CD4-positive, alpha-beta T cell treated with Interleukin-17A for 4 hours (primary cell): Measurements from ENCODE around the gene MATCAP1.

Experiments used
- DNase-seq: peaks from one replicate; pipeline ENCODE4 v3.0.0-alpha.2; 2020; ENCODE audit warnings: mixed read lengths

Gene MATCAP1

GRCh38 chr16:67155295-67156142, 28.2 kb downstream of the MATCAP1 start:
- DNase-seq: peak; percentile 86

DNA sequence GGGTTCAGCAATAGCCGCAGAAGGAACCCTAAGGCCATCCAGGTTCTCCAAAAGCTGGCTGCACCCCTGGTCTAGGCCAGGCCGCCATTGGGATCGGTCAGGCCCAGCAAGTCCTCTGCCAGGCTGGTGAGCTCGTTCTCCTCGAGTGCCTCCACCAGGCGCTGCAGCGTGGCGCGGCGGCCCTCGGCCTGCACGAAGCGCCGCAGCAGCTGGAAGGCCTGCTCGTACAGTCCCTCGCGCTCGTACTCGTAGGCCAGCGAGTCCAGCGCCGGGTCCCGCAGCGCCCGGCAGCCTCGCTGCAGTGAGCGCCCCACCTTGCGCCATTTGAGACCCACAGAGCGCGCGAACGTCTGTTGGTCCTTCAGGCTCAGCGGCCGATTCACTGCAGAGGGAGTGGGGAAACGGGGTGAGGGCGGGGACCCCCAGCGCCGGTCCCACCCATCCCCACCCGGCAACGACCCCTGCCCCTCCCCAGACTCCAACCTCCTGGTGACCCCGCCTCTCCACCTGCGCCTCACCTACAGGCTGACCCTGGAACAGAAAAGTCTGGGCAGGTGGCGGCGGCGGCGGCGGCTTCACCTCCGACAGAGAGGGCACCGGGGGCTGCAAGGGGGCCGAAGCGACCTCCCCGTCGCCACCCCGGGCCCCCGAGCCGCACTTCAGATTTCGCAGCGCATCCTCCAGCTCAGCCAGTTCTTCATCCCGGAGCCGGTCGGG, 29.0 kb downstream of the MATCAP1 start:
- no peak for DNase-seq

DNA sequence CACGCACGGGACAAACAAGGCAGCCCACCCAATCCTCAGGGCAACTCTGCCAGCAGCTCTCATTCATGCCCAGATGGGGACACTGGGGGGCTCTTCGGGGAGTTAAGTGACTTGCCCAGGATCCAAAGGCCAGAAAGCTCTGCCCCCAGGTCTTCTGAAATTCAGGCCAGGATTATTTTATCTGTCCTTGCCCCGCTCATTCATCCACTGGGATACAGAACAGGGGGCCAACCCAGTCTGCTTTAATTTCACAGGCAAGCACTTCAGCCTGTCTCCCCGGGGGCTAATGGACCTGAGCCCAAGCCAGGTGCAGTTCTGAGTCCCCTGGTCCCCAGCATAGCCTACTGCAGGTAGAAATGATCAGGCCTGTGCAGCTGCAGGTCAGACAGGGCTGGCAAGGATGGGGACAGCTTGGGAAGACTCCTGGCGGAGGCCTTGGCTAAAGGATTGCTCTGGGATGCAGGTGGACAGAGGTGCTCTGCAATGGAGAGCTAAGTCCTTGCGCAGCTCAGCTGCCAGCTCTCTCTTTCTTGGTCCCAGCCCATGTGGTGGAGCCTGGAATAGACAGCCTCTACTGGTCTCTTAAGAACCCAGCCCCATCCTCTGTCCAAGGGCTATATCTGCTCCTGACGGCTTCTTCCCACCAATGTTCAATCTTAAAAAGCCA, 32.2 kb downstream of the MATCAP1 start:
- no peak for DNase-seq

- DNase-seq: peak; percentile 56
Observed at GRCh38 chr16:67150833-67151396, 32.8 kb downstream of the MATCAP1 start, which contains the start of gene B3GNT9. TSS of gene B3GNT9 (minus strand) at chr16:67150998. CDS start at chr16:67150485, 513 bp downstream.

DNA sequence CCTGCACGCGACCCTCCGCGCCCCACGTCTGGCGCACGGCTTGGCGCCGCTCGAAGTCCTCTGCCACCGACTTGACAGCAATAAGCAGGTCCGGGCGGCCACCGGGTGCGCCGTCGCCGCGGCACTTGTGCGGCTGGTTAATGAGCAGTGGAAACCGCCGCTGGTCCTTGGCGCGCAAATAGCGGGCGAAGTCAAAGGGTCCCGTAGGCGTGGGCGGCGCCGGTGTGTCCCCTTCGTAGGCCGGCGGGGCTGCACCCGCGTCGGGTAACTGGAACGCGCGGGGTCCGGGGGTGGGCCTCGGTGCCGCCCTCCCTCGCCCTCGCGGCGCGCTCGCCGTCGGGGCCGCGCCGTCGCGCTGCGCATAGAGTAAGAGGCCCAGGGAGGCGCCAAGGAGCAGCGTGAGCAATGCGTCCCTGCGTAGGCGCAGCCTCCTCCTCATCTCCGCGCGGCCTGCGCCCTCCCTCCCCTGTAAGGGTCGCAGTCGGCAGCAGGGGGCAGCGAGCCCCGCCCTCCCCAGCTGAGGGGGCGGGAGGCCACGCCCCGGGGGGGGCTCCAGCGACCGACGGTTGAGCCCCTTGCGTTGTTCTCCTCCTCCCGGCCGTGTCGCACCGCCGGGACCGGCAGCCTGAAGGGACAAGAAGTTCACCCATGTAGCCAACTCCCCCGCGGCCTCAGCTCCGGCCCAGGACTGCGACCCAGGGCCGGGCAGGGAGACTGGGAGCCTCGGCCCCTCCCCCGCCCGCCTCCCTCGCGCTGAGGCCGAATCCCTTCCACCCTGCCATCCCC, 33.5 kb downstream of the MATCAP1 start:
- peak; percentile 53 for DNase-seq

DNA sequence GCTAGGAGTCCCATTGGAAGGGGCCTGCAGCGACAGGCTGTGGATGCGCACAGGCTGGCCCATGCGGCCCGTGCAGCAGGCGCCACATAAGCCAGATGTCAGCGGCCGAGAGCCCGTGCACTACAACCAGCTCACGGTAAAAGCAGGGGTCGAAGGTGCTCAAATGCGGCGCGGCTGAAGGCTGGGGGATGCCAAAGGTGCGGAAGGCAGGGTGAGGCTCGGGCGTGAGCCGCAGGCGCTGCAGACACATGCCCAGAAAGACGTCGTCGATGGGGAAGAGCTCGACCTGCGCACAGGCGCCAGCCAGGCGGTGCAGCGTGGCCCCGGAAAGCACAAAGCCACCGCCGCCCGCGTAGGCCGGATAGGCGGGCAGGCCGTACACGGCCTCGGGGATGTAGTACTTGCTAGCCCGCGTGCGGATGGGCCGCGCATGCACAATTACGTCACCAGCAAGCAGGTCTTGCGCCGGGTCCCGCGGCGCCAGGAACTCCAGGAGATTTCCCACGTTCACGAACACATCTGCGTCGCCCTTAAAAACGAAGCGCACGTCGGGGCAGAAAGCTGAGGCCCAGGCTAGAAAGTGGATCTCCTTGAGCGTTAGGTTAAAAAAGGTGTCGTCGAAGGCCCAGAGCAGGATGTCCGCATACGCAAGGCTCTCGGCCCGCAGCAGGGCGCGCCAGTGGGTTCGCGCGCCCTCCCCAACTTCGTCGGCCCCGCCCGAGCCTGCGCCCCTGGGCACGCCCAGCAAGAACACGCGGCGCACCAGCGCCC, 34.3 kb downstream of the MATCAP1 start:
- DNase-seq: no peak

GRCh38 chr16:67148656-67149275, 35.0 kb downstream of the MATCAP1 start:
- no peak for DNase-seq

DNA sequence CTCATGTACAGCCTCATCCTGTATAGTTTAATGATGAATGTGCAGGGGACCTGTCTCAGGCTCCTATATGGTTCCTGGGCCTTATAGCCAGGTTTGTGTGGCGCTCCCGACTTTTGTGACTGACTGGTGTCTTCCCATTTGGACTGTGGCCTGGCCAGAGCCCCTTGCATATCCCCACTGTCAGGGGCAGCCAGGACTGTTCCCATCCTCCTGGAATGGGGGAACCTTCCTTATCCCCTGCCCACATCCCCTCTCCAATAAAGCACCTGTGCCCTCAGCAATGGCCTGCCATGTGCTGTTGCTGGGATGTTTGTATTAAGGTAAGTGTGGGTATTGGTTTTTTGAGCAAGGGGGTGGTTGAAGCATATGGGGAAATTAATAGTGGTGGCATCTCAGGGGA, 35.5 kb downstream of the MATCAP1 start:
- no peak for DNase-seq

- no peak for DNase-seq
Observed at GRCh38 chr16:67147437-67148140, 36.2 kb downstream of the MATCAP1 start.

DNA sequence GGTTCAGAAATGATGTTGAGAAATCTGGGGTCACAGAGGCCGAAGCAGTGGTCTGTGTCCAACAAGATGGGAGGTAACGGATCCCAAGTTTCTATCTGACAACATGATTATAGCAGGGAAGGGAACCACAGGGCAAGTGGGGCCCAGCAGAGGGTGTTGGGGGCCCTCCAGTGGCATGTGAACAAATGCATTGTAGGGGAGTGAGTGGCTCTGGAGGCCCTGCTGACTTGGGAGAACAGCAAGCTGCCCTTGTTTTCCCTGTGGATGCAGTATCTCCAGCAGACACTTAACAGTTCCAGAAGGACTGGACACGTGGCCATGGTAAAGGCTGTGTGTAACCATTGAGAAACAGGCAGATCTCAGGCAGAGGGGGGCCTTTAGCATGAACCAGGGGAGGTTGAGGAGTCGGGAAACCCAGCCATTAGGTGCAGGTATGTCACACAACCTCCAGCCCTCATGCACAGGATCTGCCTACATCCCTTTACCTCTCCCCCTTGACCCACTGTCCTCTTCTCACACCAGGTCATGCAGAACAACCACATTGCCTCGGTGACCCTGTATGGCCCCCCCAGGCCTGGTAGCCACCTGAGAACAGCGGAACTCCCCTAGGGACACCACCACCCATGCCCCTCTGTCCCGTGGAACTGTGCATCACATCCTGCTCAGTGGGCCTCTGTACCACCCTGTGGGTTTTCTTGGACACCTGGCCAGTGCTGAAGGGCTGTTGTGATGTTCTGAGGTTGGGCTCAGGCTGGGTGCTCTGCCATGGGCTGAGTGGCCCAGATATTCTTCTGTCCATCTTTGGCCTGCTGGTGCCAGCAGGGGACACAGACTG, 37.0 kb downstream of the MATCAP1 start:
- no peak for DNase-seq

DNA sequence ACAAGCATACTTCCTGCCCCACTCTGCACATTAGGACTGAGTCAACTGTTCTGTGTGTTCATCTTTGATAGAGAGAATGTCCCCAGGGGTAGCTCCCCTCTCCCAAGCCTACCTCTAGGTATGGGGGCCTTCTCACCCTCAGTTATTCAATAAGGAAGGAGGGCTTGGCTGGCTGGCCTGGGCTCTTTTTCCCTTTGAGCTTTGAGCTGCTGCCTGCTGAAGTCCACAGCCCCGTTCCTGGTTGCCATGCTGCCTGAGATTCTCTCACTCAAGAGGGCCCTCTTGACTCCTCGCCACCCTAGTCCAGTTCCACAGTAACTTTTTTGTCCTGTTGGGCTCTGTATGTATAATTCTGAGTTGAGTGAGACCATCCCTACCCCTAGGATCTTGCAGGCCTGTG, 38.0 kb downstream of the MATCAP1 start:
- no peak for DNase-seq

- no peak for DNase-seq
Observed at GRCh38 chr16:67144943-67145342, 38.8 kb downstream of the MATCAP1 start.

GRCh38 chr16:67142342-67142741, 41.4 kb downstream of the MATCAP1 start:
- no peak for DNase-seq

DNA sequence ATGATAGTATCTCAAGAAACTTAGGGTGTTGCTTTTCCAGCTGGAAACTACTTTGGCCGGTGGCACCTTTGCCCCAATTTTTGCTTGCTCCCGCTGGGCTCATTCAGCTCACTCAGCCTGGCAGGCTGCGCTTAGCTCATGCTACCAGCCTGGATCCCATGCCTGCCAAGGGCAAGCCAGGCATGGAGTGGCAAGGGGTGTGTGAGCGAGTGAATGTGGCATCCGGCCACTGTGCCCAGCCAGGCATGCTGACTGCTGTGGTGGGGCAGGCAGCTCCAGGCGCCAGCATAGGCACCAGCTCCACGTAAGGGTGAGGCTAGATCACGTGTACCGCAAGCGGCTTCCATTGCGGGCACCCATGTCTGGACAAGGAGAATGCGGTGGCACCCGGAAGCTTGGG, 42.4 kb downstream of the MATCAP1 start:
- no peak for DNase-seq

GRCh38 chr16:67137605-67138004, 46.2 kb downstream of the MATCAP1 start:
- DNase-seq: no peak

DNA sequence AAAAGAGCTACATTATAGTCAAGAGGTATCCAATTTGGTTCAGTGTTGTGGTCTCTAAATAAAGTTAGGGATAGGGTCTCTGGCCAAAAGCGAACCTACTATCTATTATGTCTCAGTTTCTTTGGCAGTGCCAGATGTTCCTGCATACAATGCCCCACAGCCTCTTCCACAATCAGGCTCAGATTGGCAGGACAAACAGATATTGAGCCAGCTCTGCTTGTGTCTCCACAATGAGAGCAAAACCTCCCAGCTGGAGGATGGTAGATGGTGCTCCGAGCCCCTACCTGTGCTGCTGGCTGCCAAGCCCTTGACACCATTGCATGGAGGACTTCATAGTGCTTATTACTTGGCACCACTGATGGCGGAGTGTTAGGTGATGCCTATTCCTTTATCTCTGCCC, 54.3 kb downstream of the MATCAP1 start:
- DNase-seq: no peak

- no peak for DNase-seq
Observed at GRCh38 chr16:67128887-67129286, 54.9 kb downstream of the MATCAP1 start.

DNA sequence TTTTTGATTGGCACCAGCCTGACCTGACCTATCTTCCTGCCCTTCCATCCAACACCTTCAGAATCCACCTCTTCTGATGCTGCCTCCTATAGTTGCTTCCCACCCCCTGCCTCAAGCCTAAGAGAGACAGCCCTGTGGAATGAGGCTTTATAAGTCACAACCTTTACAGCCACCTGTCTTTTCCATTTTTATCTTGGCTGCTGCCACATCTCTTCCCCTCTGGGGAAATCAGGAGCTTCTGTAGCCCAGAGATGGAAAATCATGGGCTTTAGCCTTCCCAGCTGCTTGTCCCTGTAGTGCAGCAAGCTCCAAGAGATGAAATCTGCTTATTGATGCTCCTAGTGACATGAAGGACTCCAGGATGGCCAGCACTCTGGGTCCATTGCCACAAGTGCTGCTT, 55.3 kb downstream of the MATCAP1 start:
- DNase-seq: no peak
